B cell (primary cell): Measurements from ENCODE around the gene MPC1. TPM values are rescaled to one million over a fixed set of nuclear protein-coding genes. Genes with fewer than 3 reads are reported as not detected.

Source experiments
- ATAC-seq: fragments of 200-7000 bp; cut with Tn5 transposase; one replicate; pipeline ENCODE4 v1.10.0; 2021; ENCODE audit warnings: low read depth, mild to moderate bottlenecking, moderate number of reproducible peaks, moderate library complexity
- CTCF ChIA-PET: fragments of 350-600 bp; sonication (Branson Sonifier 250); formaldehyde crosslinking; loops from one replicate; lab custom pipeline; 2021; ENCODE audit warnings: antibody characterized with exemption, inconsistent platforms; lab: Charles Lee
- POLR2A ChIA-PET: fragments of 350-600 bp; sonication (Branson Sonifier 250); formaldehyde crosslinking; loops from one replicate; lab custom pipeline; 2021; ENCODE audit warnings: antibody characterized with exemption; lab: Charles Lee
- DNase-seq: peaks from one replicate; pipeline ENCODE4 v3.0.0; 2013
- H2AFZ ChIP-seq: 2 replicates; pipeline ENCODE4 v1.6.1; 2012; ENCODE audit warnings: mild to moderate bottlenecking, low read depth, low read length; ENCODE audit not compliant: insufficient read depth, poor library complexity, severe bottlenecking
- H3K27ac ChIP-seq, 2 donors: 1 replicate in 1 of 2; 2 replicates in 1 of 2; pipeline ENCODE4 v1.5.1; 2012 to 2013; ENCODE audit warnings: low read length in 2 of 2, mild to moderate bottlenecking in 2 of 2, moderate library complexity in 1 of 2
- H3K27me3 ChIP-seq, 4 experiments: fragments of 200-600 bp in 1 of 4; sonication (generic) in 1 of 4; replicated peaks in 1 of 4; 1 replicate in 2 of 4; 2 replicates in 2 of 4; pipeline versions ENCODE4 v1.6.1 to v1.7.0; 2013 to 2016; ENCODE audit warnings: low read length in 3 of 4, mild to moderate bottlenecking in 2 of 4, mixed read lengths in 1 of 4, moderate library complexity in 1 of 4; ENCODE audit not compliant: insufficient read depth in 4 of 4, control insufficient read depth in 3 of 4; ENCODE audit errors: control extremely low read depth in 1 of 4
- H3K36me3 ChIP-seq, 2 experiments: replicated peaks in 1 of 2; 1 replicate in 1 of 2; 2 replicates in 1 of 2; pipeline versions ENCODE4 v1.6.1 to v1.7.1; 2013; ENCODE audit warnings: low read length in 1 of 2; ENCODE audit not compliant: insufficient read depth in 2 of 2, control insufficient read depth in 1 of 2; ENCODE audit errors: control extremely low read depth in 1 of 2, extremely low read depth in 1 of 2
- H3K4me1 ChIP-seq, 2 donors: fragments of 200-600 bp in 1 of 2; sonication (generic) in 1 of 2; 1 replicate in 1 of 2; 2 replicates in 1 of 2; pipeline versions ENCODE4 v1.5.1 to v1.6.1; 2013 to 2017; ENCODE audit warnings: low read length in 2 of 2; ENCODE audit not compliant: control insufficient read depth in 2 of 2, insufficient read depth in 2 of 2
- H3K4me2 ChIP-seq: replicated peaks from 2 replicates; pipeline ENCODE3; 2012; ENCODE audit warnings: mild to moderate bottlenecking, low read depth, low read length; ENCODE audit not compliant: poor library complexity, severe bottlenecking
- H3K4me3 ChIP-seq, 5 experiments: fragments of 200-600 bp in 1 of 5; sonication (generic) in 1 of 5; 1 replicate in 3 of 5; 2 replicates in 2 of 5; pipeline versions ENCODE4 v1.5.1 to v1.7.0; 2011 to 2016; ENCODE audit warnings: low read length in 4 of 5, mild to moderate bottlenecking in 4 of 5, low read depth in 2 of 5, control low read depth in 1 of 5, moderate library complexity in 1 of 5; ENCODE audit not compliant: insufficient read depth in 1 of 5; ENCODE audit errors: control extremely low read depth in 1 of 5, extremely low read depth in 1 of 5
- H3K79me2 ChIP-seq: fragments of 200-600 bp; sonication (generic); one replicate; pipeline ENCODE4 v1.6.0; 2016; ENCODE audit warnings: low read length; ENCODE audit not compliant: control insufficient read depth, insufficient read depth
- H3K9ac ChIP-seq: fragments of 200-600 bp; sonication (generic); 2 replicates; pipeline ENCODE4 v1.6.1; 2017; ENCODE audit warnings: mild to moderate bottlenecking, low read length, moderate library complexity
- H3K9me3 ChIP-seq, 3 donors: one replicate each; pipeline versions ENCODE4 v1.6.1 to v1.7.1; 2013; ENCODE audit warnings: low read length in 2 of 3; ENCODE audit not compliant: control insufficient read depth in 2 of 3, insufficient read depth in 1 of 3; ENCODE audit errors: control extremely low read depth in 1 of 3
- H4K20me1 ChIP-seq: 2 replicates; pipeline ENCODE4 v1.6.0; 2012; ENCODE audit warnings: mild to moderate bottlenecking, low read length; ENCODE audit not compliant: insufficient read depth, control insufficient read depth, poor library complexity, severe bottlenecking
- H3K27ac Mint-ChIP-seq: one replicate; pipeline ENCODE4 v1.8.0; 2021; ENCODE audit warnings: mixed read lengths
- H3K27me3 Mint-ChIP-seq: one replicate; pipeline ENCODE4 v1.8.0; 2021; ENCODE audit warnings: mixed read lengths
- H3K4me1 Mint-ChIP-seq: one replicate; pipeline ENCODE4 v1.8.0; 2021; ENCODE audit warnings: mixed read lengths
- H3K4me3 Mint-ChIP-seq: one replicate; pipeline ENCODE4 v1.8.0; 2021; ENCODE audit warnings: mixed read lengths
- H3K9me3 Mint-ChIP-seq: one replicate; pipeline ENCODE4 v1.8.0; 2022; ENCODE audit warnings: mixed read lengths; ENCODE audit not compliant: insufficient read depth
- EZH2 ChIP-seq: IDR thresholded peaks from 2 replicates; pipeline ENCODE4 v1.6.1; 2012; ENCODE audit warnings: borderline replicate concordance, low read depth, mild to moderate bottlenecking, moderate library complexity, low read length; ENCODE audit not compliant: insufficient read depth, poor library complexity, severe bottlenecking
- WGBS: methylation state at CpG from one replicate; pipeline ENCODE4 v1.1.5; 2013; ENCODE audit warnings: missing lambda C conversion rate; ENCODE audit not compliant: insufficient coverage; 5-methylcytosine and 5-hydroxymethylcytosine counted together
- intact Hi-C: fragments of 100-400 bp; cut with micrococcal nuclease; formaldehyde crosslinking; loops from one replicate; pipeline ENCODE4 v1.10.0; 2022
- polyA plus RNA-seq: library from polyadenylated mRNA; depleted of rRNA; stranded (reverse); fragments of >200 nt; gene quantifications from 2 replicates; pipeline ENCODE4 v1.2.3, GENCODE V29; 2012
- total RNA-seq, 2 donors: library from RNA; stranded (reverse); fragments of 120-200 nt in 1 of 2; gene quantifications; 1 replicate in 1 of 2; 2 replicates in 1 of 2; pipeline versions ENCODE4 v1.2.3 to v1.2.4, GENCODE V29; 2013 to 2022
- TF ChIP-seq, protein P1 (sequence below): fragments of 200-600 bp; IDR thresholded peaks from one replicate; pipeline ENCODE4 v1.8.0; 2022; ENCODE audit warnings: antibody characterized with exemption, mild to moderate bottlenecking

MPC1 gene
- total and polyA plus RNA-seq, 2 donors (not counting 1 experiment from before 2014, with no cell fraction given) = 19.8 to 23.9 TPM

DNA sequence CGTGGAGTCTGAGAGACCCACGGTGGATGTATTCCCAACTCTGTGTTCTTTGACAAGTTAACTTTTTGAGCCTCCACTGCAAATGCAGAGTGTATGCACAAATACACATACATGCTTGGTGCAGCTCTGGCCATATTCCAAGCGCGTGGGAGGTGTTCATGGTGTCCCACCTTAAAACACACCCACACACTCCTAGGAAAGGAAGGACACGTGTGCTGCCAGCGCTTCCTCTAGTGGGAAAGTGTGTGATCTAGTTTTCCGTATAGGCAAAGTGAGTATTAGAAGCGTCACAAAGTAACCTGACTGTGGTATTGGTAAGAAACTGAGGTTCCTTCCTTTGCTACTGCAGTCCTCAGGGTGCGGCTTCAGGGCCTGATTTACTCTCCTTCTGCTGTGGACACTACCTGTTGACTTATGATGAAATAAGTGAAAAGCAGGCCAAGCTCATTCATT is 36.0 kb upstream of the MPC1 start:
- Mint-ChIP-seq H3K4me1 (no peaks in the 10 kb centered on the region), H3K27ac (no peak overlapping the region), H3K9me3 (peaks cover 10% of the 10 kb centered on the region), H3K27me3 (no peaks in the 10 kb centered on the region), H3K4me3 (no peak overlapping the region)
- DNase-seq (no peak), ATAC-seq (no peak)
- WGBS = 100% methylated on average over 4 of the region's 9 CpGs
- no peak overlapping the region for H3K27ac ChIP-seq
- H3K9me3 ChIP-seq = peaks cover 0 to 10% (median 0%) of the 10 kb centered on the region in 3 donors
- no peak overlapping the region for H3K9ac ChIP-seq
- H3K79me2 ChIP-seq = no peaks in the 10 kb centered on the region
- intact Hi-C loops = no loop called here
- H3K4me2 ChIP-seq = no peak overlapping the region
- no peak overlapping the region for H2AFZ ChIP-seq
- ChIA-PET POLR2A (no interaction called here), CTCF (no interaction called here)
- TF ChIP-seq EZH2 = no peak
- TF ChIP-seq, protein P1, sequence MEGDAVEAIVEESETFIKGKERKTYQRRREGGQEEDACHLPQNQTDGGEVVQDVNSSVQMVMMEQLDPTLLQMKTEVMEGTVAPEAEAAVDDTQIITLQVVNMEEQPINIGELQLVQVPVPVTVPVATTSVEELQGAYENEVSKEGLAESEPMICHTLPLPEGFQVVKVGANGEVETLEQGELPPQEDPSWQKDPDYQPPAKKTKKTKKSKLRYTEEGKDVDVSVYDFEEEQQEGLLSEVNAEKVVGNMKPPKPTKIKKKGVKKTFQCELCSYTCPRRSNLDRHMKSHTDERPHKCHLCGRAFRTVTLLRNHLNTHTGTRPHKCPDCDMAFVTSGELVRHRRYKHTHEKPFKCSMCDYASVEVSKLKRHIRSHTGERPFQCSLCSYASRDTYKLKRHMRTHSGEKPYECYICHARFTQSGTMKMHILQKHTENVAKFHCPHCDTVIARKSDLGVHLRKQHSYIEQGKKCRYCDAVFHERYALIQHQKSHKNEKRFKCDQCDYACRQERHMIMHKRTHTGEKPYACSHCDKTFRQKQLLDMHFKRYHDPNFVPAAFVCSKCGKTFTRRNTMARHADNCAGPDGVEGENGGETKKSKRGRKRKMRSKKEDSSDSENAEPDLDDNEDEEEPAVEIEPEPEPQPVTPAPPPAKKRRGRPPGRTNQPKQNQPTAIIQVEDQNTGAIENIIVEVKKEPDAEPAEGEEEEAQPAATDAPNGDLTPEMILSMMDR = no peak
- H3K4me3 ChIP-seq = no peak overlapping the region
- no peaks in the 10 kb centered on the region for H3K36me3 ChIP-seq
- H4K20me1 ChIP-seq = no peaks in the 10 kb centered on the region
- H3K27me3 ChIP-seq = no peaks in the 10 kb centered on the region
- H3K4me1 ChIP-seq = no peaks in the 10 kb centered on the region

DNA sequence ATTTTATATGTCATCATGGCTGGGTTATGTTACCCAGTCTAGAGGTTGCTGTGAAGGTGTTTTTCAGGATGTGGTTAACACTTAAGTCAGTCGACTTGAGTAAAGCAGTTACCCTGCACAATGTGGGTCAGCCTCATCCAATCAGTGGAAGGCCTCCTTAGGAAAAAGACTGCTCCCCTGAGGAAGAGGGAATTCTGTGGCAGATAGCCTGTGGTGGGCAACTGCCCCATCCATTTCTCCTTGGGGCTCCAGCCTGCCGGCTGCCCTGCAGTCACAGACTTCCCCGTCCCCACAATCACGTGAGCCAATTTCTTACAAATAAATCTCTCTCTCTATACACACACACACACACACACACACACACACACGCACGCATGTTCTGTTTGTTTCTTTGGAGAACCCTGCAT is 34.5 kb upstream of the MPC1 start:
- no CpG with 5 or more reads among the region's 6 CpGs for WGBS
- ChIA-PET CTCF (no interaction called here), POLR2A (no interaction called here)
- Histone ChIP-seq H2AFZ (no peak overlapping the region), H3K4me2 (no peak overlapping the region), H3K79me2 (no peaks in the 10 kb centered on the region), H3K36me3 (no peaks in the 10 kb centered on the region), H3K4me3 (no peak overlapping the region), H4K20me1 (no peaks in the 10 kb centered on the region), H3K4me1 (no peaks in the 10 kb centered on the region), H3K27me3 (no peaks in the 10 kb centered on the region), H3K9me3 (peaks cover 0 to 10% (median 0%) of the 10 kb centered on the region in 3 donors), H3K9ac (no peak overlapping the region), H3K27ac (no peak overlapping the region)
- H3K9me3 Mint-ChIP-seq = peaks cover 10% of the 10 kb centered on the region
- H3K27ac Mint-ChIP-seq = no peak overlapping the region
- no peaks in the 10 kb centered on the region for H3K27me3 Mint-ChIP-seq
- H3K4me1 Mint-ChIP-seq = no peaks in the 10 kb centered on the region
- H3K4me3 Mint-ChIP-seq = no peak overlapping the region
- intact Hi-C loops = no loop called here
- TF ChIP-seq EZH2 = no peak
- TF ChIP-seq, protein P1 = no peak
- ATAC-seq = no peak
- DNase-seq = no peak
